K562 (cell line): ENCODE data around the gene BHLHE40. TPM values are rescaled to one million over a fixed set of nuclear protein-coding genes. Genes with fewer than 3 reads are reported as not detected.

Source experiments
- ATAC-seq: fragments of 200-7000 bp; cut with Tn5 transposase; 3 replicates; pipeline ENCODE4 v1.9.1; 2020; ENCODE audit warnings: moderate library complexity
- BruUV-seq: library from RNA; stranded (reverse); fragments of 400-500 nt; replicated peaks from 2 replicates; lab custom pipeline; 2021; lab: Mats Ljungman, UMichigan
- CTCF ChIA-PET: fragments of 300-600 bp; formaldehyde crosslinking; extraction: SDS; loops from one replicate; lab custom pipeline; 2021; ENCODE audit warnings: low intra/inter-chr PET ratio; lab: Yijun Ruan, JAX
- POLR2A ChIA-PET: fragments of 300-600, 350-650 bp; sonication (Branson Sonifier 250); formaldehyde crosslinking; extraction: SDS; loops from one replicate; lab custom pipeline; 2021; ENCODE audit warnings: antibody characterized with exemption, inconsistent platforms; lab: Yijun Ruan, JAX
- DNase-seq, 4 experiments: peaks; one replicate each; pipeline versions ENCODE4 v3.0.0 to v3.0.0-alpha.2; 2011 to 2018; ENCODE audit warnings: low spot score in 3 of 4, mixed read lengths in 3 of 4; ENCODE audit errors: extremely low read depth in 1 of 4
- FAIRE-seq: peaks from 2 replicates; lab custom pipeline; 2011; peaks lifted over from hg19 to GRCh38; lab: Jason Lieb, UNC
- H2AFZ ChIP-seq: 2 replicates; pipeline ENCODE4 v1.6.0; 2011; ENCODE audit warnings: low read depth, low read length, control low read depth, inconsistent platforms
- H3K27ac ChIP-seq: fragments of 200-600 bp; 3 replicates; pipeline ENCODE4 v1.8.0; 2011; ENCODE audit warnings: low read depth, mild to moderate bottlenecking, control low read depth, inconsistent platforms, low read length, moderate library complexity, mixed read lengths; ENCODE audit errors: extremely low read depth
- H3K27me3 ChIP-seq, 2 experiments: fragments of 300-600 bp in 1 of 2; 2 replicates in 1 of 2; 3 replicates in 1 of 2; pipeline versions ENCODE4 v1.6.0 to v1.8.0; 2011; ENCODE audit warnings: inconsistent platforms in 2 of 2, low read length in 2 of 2, mild to moderate bottlenecking in 1 of 2, mixed read lengths in 1 of 2, moderate library complexity in 1 of 2; ENCODE audit not compliant: control insufficient read depth in 2 of 2, insufficient read depth in 2 of 2
- H3K36me3 ChIP-seq: fragments of 300-600 bp; 3 replicates; pipeline ENCODE4 v1.8.0; 2011; ENCODE audit warnings: mild to moderate bottlenecking, low read length, inconsistent platforms; ENCODE audit not compliant: control insufficient read depth, insufficient read depth
- H3K4me1 ChIP-seq, 2 experiments: fragments of 200-600 bp in 1 of 2; replicated peaks in 1 of 2; 2 replicates in 1 of 2; 3 replicates in 1 of 2; pipeline versions ENCODE4 v1.5.1 to v1.8.0; 2011; ENCODE audit warnings: inconsistent platforms in 2 of 2, low read length in 2 of 2, mild to moderate bottlenecking in 1 of 2, mixed read lengths in 1 of 2, moderate library complexity in 1 of 2; ENCODE audit not compliant: control insufficient read depth in 2 of 2, insufficient read depth in 2 of 2
- H3K4me2 ChIP-seq: 2 replicates; pipeline ENCODE4 v1.6.1; 2011; ENCODE audit warnings: low read length, control low read depth, inconsistent platforms, mixed read lengths; ENCODE audit not compliant: insufficient read depth
- H3K4me3 ChIP-seq: fragments of 200-600 bp; sonication (generic), shearing (Covaris generic); 2 replicates; pipeline ENCODE4 v1.5.1; 2016; ENCODE audit warnings: control low read depth, inconsistent platforms
- H3K79me2 ChIP-seq: fragments of 200-600 bp; 3 replicates; pipeline ENCODE4 v1.8.0; 2011; ENCODE audit warnings: low read length, inconsistent platforms; ENCODE audit not compliant: control insufficient read depth, insufficient read depth
- H3K9ac ChIP-seq, 2 experiments: 2 replicates each; pipeline versions ENCODE4 v1.6.0 to v1.6.1; 2011; ENCODE audit warnings: low read depth in 2 of 2, low read length in 2 of 2, control low read depth in 1 of 2, inconsistent platforms in 1 of 2, mild to moderate bottlenecking in 1 of 2, mixed read lengths in 1 of 2; ENCODE audit not compliant: insufficient read depth in 1 of 2
- H3K9me1 ChIP-seq: one replicate; pipeline ENCODE4 v1.6.0; 2011; ENCODE audit warnings: inconsistent platforms, mild to moderate bottlenecking, low read length, moderate library complexity; ENCODE audit not compliant: control insufficient read depth, insufficient read depth
- H3K9me3 ChIP-seq: replicated peaks from 2 replicates; pipeline ENCODE4 v1.5.1; 2011; ENCODE audit warnings: low read depth, low read length, inconsistent platforms; ENCODE audit not compliant: control insufficient read depth, insufficient read depth
- H4K20me1 ChIP-seq: replicated peaks from 2 replicates; pipeline ENCODE4 v1.6.1; 2011; ENCODE audit warnings: low read length, inconsistent platforms, mixed read lengths; ENCODE audit not compliant: control insufficient read depth, insufficient read depth
- DNMT1 ChIP-seq: fragments of 450-650 bp; IDR thresholded peaks from 2 replicates; pipeline ENCODE4 v1.6.1; 2016; ENCODE audit warnings: antibody characterized with exemption, mild to moderate bottlenecking
- HES1 ChIP-seq: fragments of 450-650 bp; IDR thresholded peaks from 2 replicates; pipeline ENCODE4 v1.6.1; 2016; ENCODE audit warnings: low read depth, mild to moderate bottlenecking, moderate library complexity
- HMBOX1 ChIP-seq: sonication (generic); IDR thresholded peaks from 2 replicates; pipeline ENCODE4 v1.6.1; 2016
- HOMEZ ChIP-seq: fragments of 250-450 bp; sonication (Bioruptor Pico); IDR thresholded peaks from 2 replicates; pipeline ENCODE4 v1.4.0; 2020; ENCODE audit warnings: mild to moderate bottlenecking, moderate library complexity
- MEIS2 ChIP-seq: fragments of 450-650 bp; IDR thresholded peaks from 2 replicates; pipeline ENCODE4 v1.6.1; 2014; ENCODE audit warnings: mild to moderate bottlenecking; ENCODE audit not compliant: partially characterized antibody
- RAD21 ChIP-seq, 2 experiments: fragments of 250-450 bp in 1 of 2; fragments of 450-650 bp in 1 of 2; sonication (Bioruptor Pico) in 1 of 2; formaldehyde crosslinking in 1 of 2; IDR thresholded peaks in 1 of 2; conservative IDR thresholded peaks in 1 of 2; 2 replicates each; pipeline versions ENCODE4 v1.4.0 to v1.8.0; 2020 to 2022; ENCODE audit warnings: mild to moderate bottlenecking in 2 of 2, moderate library complexity in 1 of 2
- SAFB2 ChIP-seq: fragments of 200-400 bp; formaldehyde crosslinking; IDR thresholded peaks from 2 replicates; pipeline ENCODE4 v1.6.1; 2018; ENCODE audit warnings: borderline replicate concordance, low read length, low read depth, moderate library complexity; ENCODE audit not compliant: severe bottlenecking
- SMAD4 ChIP-seq: fragments of 250-450 bp; sonication (Bioruptor Pico); conservative IDR thresholded peaks from 2 replicates; pipeline ENCODE4 v1.8.0; 2021; ENCODE audit warnings: inconsistent platforms, mild to moderate bottlenecking, moderate library complexity
- TFAM ChIP-seq: fragments of 250-450 bp; sonication (Bioruptor Pico); conservative IDR thresholded peaks from 2 replicates; pipeline ENCODE4 v1.5.0; 2021; ENCODE audit warnings: mild to moderate bottlenecking, moderate library complexity
- TGIF2 ChIP-seq: sonication (generic); formaldehyde crosslinking; IDR thresholded peaks from 2 replicates; pipeline ENCODE4 v1.8.1; 2022; ENCODE audit warnings: mild to moderate bottlenecking, missing genetic modification reagents, moderate library complexity
- TRIM24 ChIP-seq, 2 experiments: fragments of 450-650 bp; IDR thresholded peaks; 2 replicates each; pipeline ENCODE4 v1.6.1; 2016
- USF1 ChIP-seq: sonication (generic); formaldehyde crosslinking; IDR thresholded peaks from 2 replicates; pipeline ENCODE4 v1.9.0; 2022; ENCODE audit warnings: mild to moderate bottlenecking, missing genetic modification reagents
- ZBTB43 ChIP-seq: sonication (generic); formaldehyde crosslinking; IDR thresholded peaks from 2 replicates; pipeline ENCODE4 v1.8.0; 2023; ENCODE audit warnings: mild to moderate bottlenecking, missing genetic modification reagents
- ZC3H8 ChIP-seq: fragments of 450-650 bp; IDR thresholded peaks from 2 replicates; pipeline ENCODE4 v1.6.1; 2017
- ZNF174 ChIP-seq: fragments of 250-450 bp; sonication (Bioruptor Pico); IDR thresholded peaks from 2 replicates; pipeline ENCODE4 v1.4.0; 2020; ENCODE audit warnings: mild to moderate bottlenecking
- ZNF395 ChIP-seq: fragments of 200-800 bp; sonication (Bioruptor generic); IDR thresholded peaks from 2 replicates; pipeline ENCODE4 v1.6.1; 2017; ENCODE audit warnings: missing genetic modification characterization, missing compliant biosample characterization
- ZNF764 ChIP-seq: fragments of 250-450 bp; sonication (Bioruptor Pico); IDR thresholded peaks from 2 replicates; pipeline ENCODE4 v1.4.0; 2020; ENCODE audit warnings: low read depth, mild to moderate bottlenecking, moderate library complexity
- WGBS: fragments of 100-300 bp; shearing (Covaris generic); methylation state at CpG from one replicate; pipeline ENCODE4 v1.1.6; 2016; ENCODE audit warnings: low coverage, mixed read lengths; ENCODE audit not compliant: insufficient coverage; ENCODE audit errors: missing lambda C conversion rate; 5-methylcytosine and 5-hydroxymethylcytosine counted together
- in situ Hi-C: fragments of 300-500 bp; cut with MboI; formaldehyde crosslinking; loops from 4 replicates; pipeline ENCODE4 v1.15.0; 2018; ENCODE audit warnings: inconsistent platforms, mixed read lengths
- intact Hi-C: fragments of 100-400 bp; cut with micrococcal nuclease; formaldehyde crosslinking; loops from 2 replicates; pipeline ENCODE4 v1.14.2; 2022
- polyA plus RNA-seq, 8 experiments: library from polyadenylated mRNA; depleted of rRNA in 4 of 8; stranded (reverse) in 5 of 8; unstranded in 3 of 8; fragments of >200 nt; fragmentation: Nextera tagmentation in 2 of 8; fragmentation: Illumina TruSeq in 1 of 8; extraction: Ambion mirVana in 2 of 8; extraction: Trizol in 1 of 8; gene quantifications; 2 replicates each; pipeline versions ENCODE4 v1.2.1 to v1.2.3, GENCODE V29; 2011 to 2014; ENCODE audit warnings: inconsistent platforms in 1 of 8, missing spikeins in 1 of 8
- total RNA-seq, 7 experiments: library from RNA; depleted of rRNA in 6 of 7; stranded (reverse); fragments of >200 nt in 6 of 7; fragmentation: Illumina TruSeq in 2 of 7; extraction: Trizol in 2 of 7; gene quantifications; 2 replicates each; pipeline versions ENCODE4 v1.2.1 to v1.2.3, GENCODE V29; 2011 to 2021; ENCODE audit warnings: low replicate concordance in 1 of 7

The BHLHE40 gene
- total and polyA plus RNA-seq, 9 of the 15 experiments (the other 6 are each of a cell fraction or from before 2014, with no cell fraction given) = 12.0 to 83.9 (median 31.4) TPM

DNA sequence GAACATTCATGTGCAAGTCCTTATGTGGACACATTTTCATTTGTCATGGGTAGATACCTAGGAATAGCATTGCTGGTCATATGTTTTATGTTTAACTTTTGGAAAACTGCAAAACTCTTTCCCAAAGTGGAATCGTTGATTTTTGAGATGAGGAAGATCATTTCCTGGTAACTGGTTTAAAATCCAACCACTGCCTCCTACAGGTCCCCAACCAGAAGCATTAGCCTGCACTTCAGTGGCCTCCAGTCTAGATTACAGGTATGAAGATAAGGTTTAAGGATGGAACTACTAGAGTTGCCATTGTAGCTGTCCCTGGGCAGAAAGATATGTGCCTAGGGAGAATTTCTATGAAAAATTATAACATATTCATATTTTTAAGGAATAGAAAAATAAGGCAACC is 48.7 kb upstream of the BHLHE40 start:
- no peaks in the 10 kb centered on the region for H3K9me1 ChIP-seq
- no TSS peak for BruUV-seq
- no peak overlapping the region for H3K27ac ChIP-seq
- POLR2A ChIA-PET = no interaction called here
- H3K27me3 ChIP-seq = no peaks in the 10 kb centered on the region
- no peaks in the 10 kb centered on the region for H4K20me1 ChIP-seq
- no peak overlapping the region for H3K4me2 ChIP-seq
- H3K4me3 ChIP-seq = no peak overlapping the region
- peak; percentile 61; the same call in 1 of the 3 replicates for ATAC-seq
- FAIRE-seq = no peak
- no peaks in the 10 kb centered on the region for H3K4me1 ChIP-seq
- H3K79me2 ChIP-seq = no peaks in the 10 kb centered on the region
- WGBS = 0% methylated on average over 1 of the region's 1 CpG
- no peak overlapping the region for H3K9ac ChIP-seq
- intact Hi-C loops = no loop called here
- H3K36me3 ChIP-seq = no peaks in the 10 kb centered on the region
- CTCF ChIA-PET = no interaction called here
- H3K9me3 ChIP-seq = no peaks in the 10 kb centered on the region
- DNase-seq = no peak
- in situ Hi-C loops = no loop called here
- no peak overlapping the region for H2AFZ ChIP-seq
- TF ChIP-seq HMBOX1 (peak; percentile 64; the same call in 1 of the 2 replicates), HOMEZ (CRISPR knock-in tag) (no peak), TFAM (CRISPR knock-in tag) (no peak), SMAD4 (CRISPR knock-in tag) (no peak), HES1 (no peak), ZC3H8 (no peak), MEIS2 (no peak), RAD21 (CRISPR knock-in tag; conservative IDR thresholded peaks at IDR 0.05 in 1 of 2, IDR thresholded peaks at IDR 0.05 in 1 of 2) (peak; percentile 38 to 47), ZNF395 (CRISPR knock-in tag) (no peak), TRIM24 (IDR thresholded peaks at IDR 0.05) (no peak), ZNF764 (CRISPR knock-in tag) (peak; percentile 80), DNMT1 (no peak), ZBTB43 (no peak), USF1 (CRISPR knock-in tag) (no peak), TGIF2 (CRISPR knock-in tag) (no peak), SAFB2 (no peak), ZNF174 (no peak)
